ENCODE results near the gene BEND6.
A peak's percentile ranks its signal among the peaks of the same experiment; 100 is the strongest.

BEND6 gene

DNA sequence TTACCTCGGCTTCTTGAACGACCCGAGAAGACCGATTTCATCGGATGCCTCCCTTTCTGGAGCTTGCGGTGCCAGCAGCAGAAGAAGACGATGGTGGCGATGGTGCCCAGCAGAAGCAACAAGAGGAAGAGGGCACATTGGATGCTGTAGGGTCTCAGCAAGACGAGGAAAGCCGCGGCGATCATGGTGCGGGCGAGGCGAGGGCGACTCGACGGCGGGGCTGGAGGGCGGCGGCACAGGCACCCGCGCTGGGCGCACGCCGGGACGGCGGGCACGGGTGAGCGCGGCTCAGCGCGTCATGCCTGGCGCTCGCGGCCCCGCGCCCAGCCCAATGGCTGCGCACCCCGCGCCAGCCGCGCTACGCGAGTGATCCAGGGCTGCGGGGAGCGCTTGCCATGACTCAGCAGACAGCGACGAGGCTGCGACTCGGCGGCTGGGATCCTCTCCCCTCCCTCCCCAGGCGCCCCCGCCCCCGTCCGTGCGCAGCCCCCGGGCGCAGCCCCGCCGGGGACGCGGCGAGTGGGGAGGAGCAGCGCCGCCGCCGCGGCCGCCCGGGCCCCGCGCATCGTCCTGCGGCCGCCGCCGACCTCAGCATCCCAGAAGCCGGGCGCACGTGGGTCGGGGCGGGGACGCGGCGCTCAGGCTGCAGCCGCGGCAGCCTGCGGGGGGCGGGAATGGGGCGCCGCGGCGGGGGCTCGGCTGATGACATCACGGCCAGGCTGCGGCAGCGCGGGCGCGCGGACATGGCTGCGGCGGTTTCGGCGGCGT is at the start of gene BEND6:
Gene BEND6, plus strand, starts transcription at position 705 of the 768 bp plus-strand sequence. CDS start 26,704 bp downstream, outside the sequence.
- no peak for FAIRE-seq

- no peak for FAIRE-seq
Measured at GRCh38 chr6:56905378-56905777, 49.5 kb upstream of the BEND6 start.

GRCh38 chr6:56906752-56907151 is 48.2 kb upstream of the BEND6 start:
- no peak for FAIRE-seq

DNA sequence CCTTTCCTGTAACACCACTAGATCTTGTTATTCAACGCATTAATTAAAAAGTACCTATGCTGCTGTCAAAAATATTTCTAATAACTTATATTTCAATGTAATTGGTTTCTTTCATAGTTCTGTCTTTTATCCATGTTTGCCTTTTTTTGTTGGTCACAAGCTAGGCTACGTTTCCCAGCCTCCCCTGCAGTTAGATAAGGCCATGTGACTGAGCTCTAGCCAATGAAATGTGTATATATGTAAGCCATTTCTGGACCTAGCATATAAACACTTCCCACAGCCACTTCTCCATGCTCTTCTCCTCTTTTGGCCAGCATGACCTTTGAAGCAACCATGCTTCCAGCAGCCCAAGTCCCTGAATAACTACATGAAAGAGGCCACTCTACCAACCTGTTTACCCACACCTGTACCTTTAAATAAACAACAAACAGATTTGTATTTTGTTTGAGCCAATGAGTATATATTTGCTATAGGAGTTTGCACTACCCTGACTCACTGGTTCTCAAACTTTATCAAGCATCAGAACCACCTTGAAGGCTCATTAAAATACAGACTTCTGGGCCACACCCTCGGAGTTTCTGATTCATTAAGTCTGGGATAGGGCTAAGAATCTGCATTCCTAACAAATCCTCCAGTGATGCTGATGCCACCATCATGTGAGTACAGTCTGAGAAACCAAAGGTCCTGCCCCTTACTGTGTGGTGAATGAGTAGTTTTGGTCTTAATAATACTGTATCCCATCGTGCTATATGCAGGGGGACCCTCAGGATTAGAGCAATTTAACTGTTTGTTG is 45.6 kb upstream of the BEND6 start:
- no peak for FAIRE-seq

GRCh38 chr6:56911847-56912246 is 43.1 kb upstream of the BEND6 start:
- FAIRE-seq: no peak

DNA sequence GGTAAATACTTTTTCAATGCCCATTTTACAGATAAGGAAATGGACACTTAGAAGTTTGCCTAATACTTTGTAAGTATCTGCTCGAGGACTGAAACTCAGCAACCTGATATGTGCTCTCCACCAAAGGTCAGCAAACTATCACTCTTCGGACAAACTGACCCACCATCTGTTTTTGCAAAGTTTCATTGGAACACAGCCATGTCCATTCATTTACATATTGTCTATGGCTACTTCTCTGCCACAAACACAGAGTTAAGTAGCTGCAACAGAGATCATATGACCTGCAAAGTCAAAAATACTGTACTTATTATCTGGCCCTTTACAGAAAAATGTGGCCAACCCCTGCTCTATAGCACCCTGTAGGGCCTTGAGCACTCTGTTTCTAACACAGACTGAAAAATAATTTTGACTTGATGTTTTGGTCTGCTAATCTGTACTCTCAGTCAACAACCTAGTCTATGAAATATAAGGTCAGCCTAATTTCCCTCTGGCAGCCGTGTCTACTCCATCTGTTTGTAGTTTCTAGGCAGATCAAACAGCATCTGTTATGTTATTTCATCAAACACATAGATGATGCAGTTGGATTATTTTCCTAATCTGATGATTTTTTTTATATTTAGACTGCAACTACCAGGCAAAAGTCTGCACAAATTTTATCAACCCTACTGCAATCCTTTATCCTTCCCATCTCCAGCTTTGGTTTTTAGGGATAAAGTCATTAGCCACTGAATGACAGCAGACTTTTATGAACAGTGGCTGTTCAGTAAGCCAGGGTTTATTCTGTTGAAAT is 41.4 kb upstream of the BEND6 start:
- FAIRE-seq: no peak

- FAIRE-seq: no peak
Measured at GRCh38 chr6:56914798-56915658, 39.9 kb upstream of the BEND6 start.

DNA sequence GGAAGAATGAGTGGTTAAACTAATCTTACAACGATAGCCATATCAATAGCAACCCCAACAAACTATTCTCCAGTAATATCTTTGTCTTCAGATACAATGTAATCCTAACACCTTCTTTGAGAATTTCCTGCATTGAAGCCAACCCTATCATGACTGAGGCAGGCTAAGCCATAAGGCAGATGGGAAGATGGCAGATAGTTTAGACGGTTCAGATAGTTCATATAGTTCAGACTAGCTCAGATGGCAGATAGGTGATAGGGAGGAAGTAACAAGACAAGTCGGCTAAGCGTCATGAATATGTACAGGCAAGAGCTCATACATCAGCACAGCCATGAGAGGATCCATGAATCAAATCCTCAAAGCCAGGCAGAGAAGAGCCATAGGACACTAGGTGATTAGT is 39.1 kb upstream of the BEND6 start:
- no peak for FAIRE-seq

GRCh38 chr6:56916849-56917551 is 37.9 kb upstream of the BEND6 start:
- no peak for FAIRE-seq

DNA sequence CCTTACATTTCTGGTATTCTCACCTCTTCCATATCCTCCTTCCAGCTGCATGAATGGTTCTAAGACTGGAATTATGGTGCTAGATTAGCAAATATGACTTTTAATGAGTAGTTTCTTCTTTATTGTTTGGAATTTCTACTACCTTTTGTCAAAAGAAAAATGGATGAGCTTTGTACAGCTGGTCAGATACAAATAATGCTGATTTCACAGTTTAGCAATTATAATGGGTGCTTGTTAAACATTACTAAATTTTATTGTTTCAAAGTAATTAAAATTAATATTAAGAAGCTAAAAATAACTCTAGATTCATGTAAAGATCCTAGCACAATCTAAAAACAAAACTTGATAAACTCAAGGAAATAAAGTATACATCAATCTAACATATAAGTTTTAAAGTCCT is 32.3 kb upstream of the BEND6 start:
- FAIRE-seq: no peak

- FAIRE-seq: no peak
Measured at GRCh38 chr6:56923565-56923964, 31.3 kb upstream of the BEND6 start.

DNA sequence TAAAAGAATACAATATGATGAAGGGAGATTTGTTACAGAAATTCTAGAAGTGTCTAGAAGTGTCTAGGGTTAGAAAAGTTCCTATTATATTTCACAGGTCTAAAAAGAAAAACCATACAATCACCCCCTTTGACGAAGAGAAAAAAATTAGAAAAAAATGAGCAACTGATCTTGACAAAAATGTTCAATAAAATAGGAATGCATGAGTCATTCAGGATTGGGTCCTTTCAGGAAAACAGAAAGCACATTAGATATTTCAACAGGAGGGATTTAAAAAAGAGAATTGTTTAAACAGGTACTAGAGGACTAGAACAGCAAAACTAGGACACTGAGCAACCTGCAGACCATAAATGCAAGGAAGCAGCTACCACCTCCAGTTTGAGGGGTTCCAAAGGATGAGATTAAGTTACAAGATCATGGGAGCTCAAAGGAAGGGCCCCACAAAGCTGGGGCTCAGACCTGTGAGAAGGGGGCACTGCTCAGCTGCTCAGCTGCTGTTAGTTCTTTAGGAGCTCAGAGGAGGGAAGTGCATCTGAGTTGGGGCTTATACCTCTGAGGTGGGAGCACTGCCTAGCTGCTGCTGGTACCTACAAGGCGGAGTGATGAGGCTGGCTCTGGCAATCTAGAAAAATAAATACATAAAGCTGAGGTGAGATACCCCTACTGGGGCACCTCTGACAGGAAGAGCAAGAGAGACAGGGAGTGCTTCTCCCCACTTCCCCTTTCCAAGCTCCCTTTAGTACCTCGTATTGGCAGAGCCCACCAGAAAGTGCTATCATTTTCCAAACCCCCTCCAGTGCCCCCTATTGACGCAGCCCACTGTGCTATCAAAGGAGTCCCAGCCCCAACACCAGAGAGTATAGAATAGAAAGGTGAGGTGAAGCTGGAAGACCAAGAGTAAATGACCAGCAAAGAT is 27.1 kb upstream of the BEND6 start:
- FAIRE-seq: no peak

DNA sequence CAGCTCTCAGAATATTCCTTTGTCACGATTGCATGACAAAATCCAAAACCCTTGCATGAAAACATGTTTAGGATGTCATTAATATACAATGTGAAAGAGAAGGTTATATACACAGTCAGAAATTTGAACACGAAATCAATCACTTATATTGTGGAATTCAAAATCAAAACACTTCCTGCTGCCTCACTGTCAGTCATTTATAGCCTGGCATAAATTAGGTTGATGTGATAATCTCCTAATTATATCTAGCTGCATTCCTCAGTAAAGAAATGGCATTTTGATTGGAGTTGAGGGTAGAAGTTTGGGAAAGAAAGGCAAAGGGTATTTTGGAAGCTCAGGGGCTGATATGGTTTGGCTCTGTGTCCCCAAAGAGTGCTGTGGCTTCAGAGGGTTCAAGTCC is 24.1 kb upstream of the BEND6 start:
- FAIRE-seq: no peak

- no peak for FAIRE-seq
Measured at GRCh38 chr6:56932910-56933477, 21.9 kb upstream of the BEND6 start.

- FAIRE-seq: no peak
Measured at GRCh38 chr6:56933650-56934049, 21.3 kb upstream of the BEND6 start.

DNA sequence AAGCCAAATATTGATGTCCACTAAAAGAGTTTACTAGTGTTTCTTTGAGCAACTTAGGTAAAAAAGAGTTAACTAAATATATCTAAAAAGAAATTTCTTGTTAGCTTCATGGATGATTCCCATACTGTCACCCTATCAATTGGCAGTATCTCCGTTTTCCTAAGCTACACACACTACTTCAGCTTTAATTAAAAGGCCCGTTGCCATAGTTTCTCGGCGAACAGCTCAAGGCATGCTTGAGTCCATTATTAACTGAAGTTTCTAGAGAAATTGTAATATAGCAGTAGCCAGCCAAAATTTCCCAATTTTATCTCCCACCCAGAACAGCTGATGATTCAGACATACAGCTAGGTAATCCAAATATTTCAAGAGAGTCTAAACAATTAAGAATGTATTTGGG is 20.0 kb upstream of the BEND6 start:
- no peak for FAIRE-seq

DNA sequence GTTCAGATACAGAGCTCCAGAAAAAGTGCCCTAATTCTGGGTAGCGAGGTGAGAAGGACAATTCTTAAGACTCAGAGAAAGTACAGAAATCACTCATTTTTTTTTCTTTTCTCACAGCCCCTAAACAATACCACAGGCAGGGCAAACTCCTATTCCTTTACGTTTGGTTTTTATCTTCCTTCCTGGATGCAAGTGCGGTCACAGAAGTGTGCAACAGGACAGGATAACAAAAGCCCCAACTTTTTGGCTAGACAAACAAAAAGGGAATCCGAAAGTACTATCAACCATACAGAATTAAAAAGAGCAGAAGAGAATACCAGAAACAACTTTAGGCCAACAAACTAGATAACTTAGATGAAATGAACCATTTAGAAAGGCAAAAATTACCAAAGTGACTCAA is 18.4 kb upstream of the BEND6 start:
- no peak for FAIRE-seq

DNA sequence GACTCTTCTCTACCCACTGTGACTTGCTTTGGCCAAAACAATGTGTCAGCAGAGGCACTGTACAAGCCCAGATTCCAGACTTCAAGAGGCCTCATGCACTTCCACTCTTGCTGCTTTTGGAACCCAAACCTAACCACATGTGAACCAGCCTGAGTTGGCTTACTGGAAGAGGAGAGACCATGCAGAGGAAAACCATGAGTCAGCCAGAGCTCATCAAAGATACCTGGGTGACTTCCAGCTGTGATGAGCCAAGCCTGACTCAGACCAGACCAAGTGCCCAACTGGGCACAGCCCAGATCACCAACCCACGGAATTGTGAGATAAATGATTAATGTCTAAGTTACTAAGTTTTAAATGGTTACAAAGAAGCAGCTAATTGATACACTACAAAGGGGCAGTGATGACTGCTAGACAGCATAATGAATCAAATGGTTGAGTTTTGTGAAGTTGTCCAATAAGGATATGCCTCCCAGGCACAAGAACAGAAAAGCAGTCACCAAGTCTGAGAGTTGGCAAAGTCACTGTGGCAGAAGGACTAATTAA is 16.2 kb upstream of the BEND6 start:
- no peak for FAIRE-seq

DNA sequence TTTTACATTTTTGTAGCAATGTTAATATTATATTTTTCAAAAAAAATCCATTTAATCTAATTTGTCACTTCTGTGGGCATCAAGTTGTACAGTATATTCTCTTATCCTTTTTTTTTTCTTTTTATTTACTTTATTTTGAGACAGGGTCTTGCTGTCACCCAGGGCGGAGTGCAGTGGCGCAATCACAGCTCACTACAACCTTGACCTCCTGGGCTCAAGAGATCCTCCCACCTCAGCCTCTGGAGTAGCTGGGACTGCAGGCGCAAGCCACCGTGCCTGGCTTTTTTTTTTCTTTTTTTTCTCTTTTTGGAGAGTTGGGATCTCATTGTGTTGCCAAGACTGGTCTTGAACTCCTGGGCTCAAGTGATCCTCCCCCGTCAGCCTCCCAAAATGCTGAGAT is 14.4 kb upstream of the BEND6 start:
- FAIRE-seq: no peak

GRCh38 chr6:56940977-56941376 is 13.9 kb upstream of the BEND6 start:
- peak; percentile 47 for FAIRE-seq
